WERI-Rb-1 (cell line): ENCODE data around the gene TENM3.

Experiments used
- DNase-seq: peaks from one replicate; pipeline ENCODE4 v3.0.0-alpha.2; 2020
- H3K27ac ChIP-seq: fragments of 250-450 bp; sonication (Bioruptor Pico); 2 replicates; pipeline ENCODE4 v1.5.1; 2020; ENCODE audit warnings: mild to moderate bottlenecking, moderate library complexity
- H3K27me3 ChIP-seq: fragments of 250-450 bp; sonication (Bioruptor Pico); 2 replicates; pipeline ENCODE4 v1.5.1; 2021; ENCODE audit warnings: mild to moderate bottlenecking, low read depth, moderate library complexity; ENCODE audit not compliant: insufficient read depth, severe bottlenecking
- H3K36me3 ChIP-seq: fragments of 250-450 bp; sonication (Bioruptor Pico); 2 replicates; pipeline ENCODE4 v1.5.1; 2020; ENCODE audit warnings: mild to moderate bottlenecking, moderate library complexity
- H3K4me3 ChIP-seq: 2 replicates; pipeline ENCODE4 v1.5.1; 2011; ENCODE audit warnings: low read depth, mild to moderate bottlenecking, control low read depth, low read length
- H3K9me3 ChIP-seq: fragments of 250-450 bp; sonication (Bioruptor Pico); 2 replicates; pipeline ENCODE4 v1.5.1; 2021; ENCODE audit warnings: mild to moderate bottlenecking, moderate library complexity; ENCODE audit not compliant: severe bottlenecking
- CTCF ChIP-seq: IDR thresholded peaks from 2 replicates; pipeline ENCODE4 v1.5.1; 2011; ENCODE audit warnings: low read depth, mild to moderate bottlenecking, control low read depth, inconsistent platforms, low read length

TENM3 gene

DNA sequence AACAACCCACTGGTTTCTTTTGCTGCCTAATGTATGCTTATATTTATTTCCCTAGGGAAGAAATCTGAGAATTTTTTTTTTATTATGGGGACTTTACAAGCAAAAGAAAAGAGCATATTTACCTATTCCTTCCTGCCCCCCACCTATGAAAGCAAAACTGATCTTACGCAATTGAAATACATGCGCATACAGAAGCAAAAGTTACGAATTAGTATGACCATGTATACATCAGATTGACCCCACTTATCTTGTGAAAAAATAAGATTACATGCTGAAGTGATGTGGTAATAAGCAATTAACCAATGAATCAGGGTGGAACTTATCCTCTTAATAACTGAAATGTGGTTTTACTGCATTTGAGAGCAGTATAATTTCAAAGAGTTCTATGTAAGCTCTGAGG is 151.0 kb downstream of the TENM3 start:
- Histone ChIP-seq H3K27me3 (no peaks in the 10 kb centered on the region), H3K36me3 (no peaks in the 10 kb centered on the region), H3K4me3 (no peak overlapping the region), H3K27ac (no peak overlapping the region), H3K9me3 (no peaks in the 10 kb centered on the region)
- no peak for TF ChIP-seq CTCF
- no peak for DNase-seq

GRCh38 chr4:182400081-182400480 is 156.9 kb downstream of the TENM3 start:
- H3K36me3 ChIP-seq = no peaks in the 10 kb centered on the region
- no peak overlapping the region for H3K4me3 ChIP-seq
- no peak for DNase-seq
- H3K27me3 ChIP-seq = no peaks in the 10 kb centered on the region
- TF ChIP-seq CTCF = no peak
- no peak overlapping the region for H3K27ac ChIP-seq
- H3K9me3 ChIP-seq = no peaks in the 10 kb centered on the region

GRCh38 chr4:182400790-182401189 is 157.6 kb downstream of the TENM3 start:
- DNase-seq = no peak
- no peaks in the 10 kb centered on the region for H3K36me3 ChIP-seq
- H3K27me3 ChIP-seq = no peaks in the 10 kb centered on the region
- H3K9me3 ChIP-seq = no peaks in the 10 kb centered on the region
- no peak overlapping the region for H3K27ac ChIP-seq
- TF ChIP-seq CTCF = no peak
- H3K4me3 ChIP-seq = no peak overlapping the region

GRCh38 chr4:182404376-182404775 is 161.2 kb downstream of the TENM3 start:
- H3K27me3 ChIP-seq = no peaks in the 10 kb centered on the region
- TF ChIP-seq CTCF = no peak

GRCh38 chr4:182405087-182405486 is 161.9 kb downstream of the TENM3 start:
- H3K36me3 ChIP-seq = no peaks in the 10 kb centered on the region
- TF ChIP-seq CTCF = no peak
- no peak for DNase-seq
- H3K4me3 ChIP-seq = no peak overlapping the region
- no peak overlapping the region for H3K27ac ChIP-seq
- H3K9me3 ChIP-seq = no peaks in the 10 kb centered on the region
- no peaks in the 10 kb centered on the region for H3K27me3 ChIP-seq

More at GRCh38 chr4:182404376-182404775, 161.2 kb downstream of the TENM3 start:
- no peaks in the 10 kb centered on the region for H3K9me3 ChIP-seq
- H3K36me3 ChIP-seq = no peaks in the 10 kb centered on the region
- DNase-seq = no peak
- no peak overlapping the region for H3K4me3 ChIP-seq
- no peak overlapping the region for H3K27ac ChIP-seq

- DNase-seq = no peak
- Histone ChIP-seq H3K36me3 (no peaks in the 10 kb centered on the region), H3K9me3 (peaks cover 11% of the 10 kb centered on the region), H3K4me3 (no peak overlapping the region), H3K27me3 (no peaks in the 10 kb centered on the region), H3K27ac (no peak overlapping the region)
- TF ChIP-seq CTCF = no peak
Observed at GRCh38 chr4:182409271-182409670, 166.1 kb downstream of the TENM3 start.
